Endothelial cell of umbilical vein (primary cell): Measurements from ENCODE around the gene A1BG. TPM values are rescaled to one million over a fixed set of nuclear protein-coding genes. Genes with fewer than 3 reads are reported as not detected.

ENCODE experiments used
- BruUV-seq: library from RNA; stranded (reverse); fragments of 400-500 nt; replicated peaks from 2 replicates; lab custom pipeline; 2021; lab: Mats Ljungman, UMichigan
- CTCF ChIA-PET: fragments of 300-600, 350-600 bp; sonication (Branson Sonifier 250); formaldehyde crosslinking; loops from one replicate; lab custom pipeline; 2021; ENCODE audit warnings: antibody characterized with exemption, inconsistent platforms; lab: Charles Lee
- POLR2A ChIA-PET: fragments of 300-600, 350-600 bp; sonication (Branson Sonifier 250); formaldehyde crosslinking; loops from one replicate; lab custom pipeline; 2021; ENCODE audit warnings: antibody characterized with exemption, inconsistent platforms; lab: Charles Lee
- DNase-seq: peaks from one replicate; pipeline ENCODE4 v3.0.0-alpha.2; 2011; ENCODE audit warnings: low read depth, low spot score
- FAIRE-seq: peaks from 2 replicates; lab custom pipeline; 2011; peaks lifted over from hg19 to GRCh38; lab: Jason Lieb, UNC
- H2AFZ ChIP-seq: 2 replicates; pipeline ENCODE4 v1.6.0; 2012; ENCODE audit warnings: low read depth, low read length, control low read depth, inconsistent platforms
- H3K27ac ChIP-seq: 2 replicates; pipeline ENCODE4 v1.5.1; 2011; ENCODE audit warnings: low read depth, mild to moderate bottlenecking, control low read depth, low read length, moderate library complexity; ENCODE audit not compliant: insufficient read depth
- H3K27me3 ChIP-seq, 2 experiments: 2 replicates each; pipeline versions ENCODE4 v1.6.0 to v1.6.1; 2011; ENCODE audit warnings: low read length in 2 of 2, mixed read lengths in 1 of 2; ENCODE audit not compliant: control insufficient read depth in 2 of 2, insufficient read depth in 2 of 2
- H3K36me3 ChIP-seq, 2 experiments: 2 replicates in 1 of 2; 3 replicates in 1 of 2; pipeline ENCODE4 v1.5.1; 2011; ENCODE audit warnings: low read length in 2 of 2, mild to moderate bottlenecking in 1 of 2, moderate library complexity in 1 of 2; ENCODE audit not compliant: control insufficient read depth in 2 of 2, insufficient read depth in 2 of 2; ENCODE audit errors: extremely low read depth in 1 of 2
- H3K4me1 ChIP-seq: 3 replicates; pipeline ENCODE4 v1.5.1; 2011; ENCODE audit warnings: mild to moderate bottlenecking, low read length; ENCODE audit not compliant: control insufficient read depth, insufficient read depth; ENCODE audit errors: extremely low read depth
- H3K4me2 ChIP-seq: 2 replicates; pipeline ENCODE4 v1.6.1; 2011; ENCODE audit warnings: low read length, control low read depth, mixed read lengths; ENCODE audit not compliant: insufficient read depth
- H3K4me3 ChIP-seq, 3 experiments: fragments of 200-600 bp in 1 of 3; sonication (generic), shearing (Covaris generic) in 1 of 3; replicated peaks in 1 of 3; 2 replicates each; pipeline ENCODE4 v1.5.1; 2011 to 2016; ENCODE audit warnings: control low read depth in 3 of 3, low read length in 3 of 3, mild to moderate bottlenecking in 2 of 3, inconsistent platforms in 1 of 3, low read depth in 1 of 3, moderate library complexity in 1 of 3; ENCODE audit not compliant: insufficient read depth in 1 of 3
- H3K79me2 ChIP-seq: 2 replicates; pipeline ENCODE4 v1.6.0; 2012; ENCODE audit warnings: low read length, inconsistent platforms; ENCODE audit not compliant: control insufficient read depth, insufficient read depth
- H3K9ac ChIP-seq: replicated peaks from 2 replicates; pipeline ENCODE3; 2011; ENCODE audit warnings: low read length, control low read depth; ENCODE audit not compliant: insufficient read depth; ENCODE audit errors: extremely low read depth
- H3K9me1 ChIP-seq: replicated peaks from 3 replicates; pipeline ENCODE4 v1.6.0; 2011; ENCODE audit warnings: mild to moderate bottlenecking, low read length; ENCODE audit not compliant: control insufficient read depth, insufficient read depth; ENCODE audit errors: extremely low read depth
- H3K9me3 ChIP-seq: replicated peaks from 2 replicates; pipeline ENCODE4 v1.5.1; 2012; ENCODE audit warnings: low read length, inconsistent platforms; ENCODE audit not compliant: control insufficient read depth, insufficient read depth
- H4K20me1 ChIP-seq: replicated peaks from 2 replicates; pipeline ENCODE3; 2011; ENCODE audit warnings: mild to moderate bottlenecking, low read length; ENCODE audit not compliant: control insufficient read depth, insufficient read depth; ENCODE audit errors: extremely low read depth
- EZH2 ChIP-seq: IDR thresholded peaks from 2 replicates; pipeline ENCODE4 v1.6.1; 2012; ENCODE audit warnings: borderline replicate concordance, low read depth, mild to moderate bottlenecking, moderate library complexity, low read length, inconsistent platforms; ENCODE audit not compliant: severe bottlenecking
- FOS ChIP-seq: IDR thresholded peaks from 2 replicates; pipeline ENCODE4 v1.6.1; 2011; ENCODE audit warnings: mild to moderate bottlenecking, low read length, moderate library complexity, borderline replicate concordance; ENCODE audit not compliant: insufficient read depth
- JUN ChIP-seq: IDR thresholded peaks from 2 replicates; pipeline ENCODE4 v1.6.1; 2011; ENCODE audit warnings: borderline replicate concordance, low read depth; ENCODE audit not compliant: insufficient read length, insufficient read depth
- MYC ChIP-seq: IDR thresholded peaks from one replicate; pipeline ENCODE4 v1.6.1; 2011; ENCODE audit warnings: mild to moderate bottlenecking, low read depth, low read length
- POLR2AphosphoS5 ChIP-seq: IDR thresholded peaks from 2 replicates; pipeline ENCODE4 v1.6.1; 2012; ENCODE audit warnings: low read depth, mild to moderate bottlenecking, control low read depth, low read length, moderate library complexity; ENCODE audit not compliant: insufficient read depth
- dilution Hi-C: fragments of 300-500 bp; cut with MboI; formaldehyde crosslinking; loops from one replicate; pipeline ENCODE4 v1.15.0; 2019; ENCODE audit warnings: low sequenced_read_pairs; ENCODE audit not compliant: extremely low pct_ligation_motif_present
- intact Hi-C: fragments of 100-400 bp; cut with micrococcal nuclease; formaldehyde crosslinking; loops from one replicate; pipeline ENCODE4 v1.10.0; 2022
- polyA plus RNA-seq, 4 experiments: library from polyadenylated mRNA; depleted of rRNA in 3 of 4; stranded (reverse) in 3 of 4; unstranded in 1 of 4; fragments of >200 nt; gene quantifications; 2 replicates each; pipeline versions ENCODE4 v1.2.1 to v1.2.3, GENCODE V29; 2011 to 2012; ENCODE audit warnings: missing spikeins in 1 of 4
- total RNA-seq: library from RNA; stranded (reverse); gene quantifications from 2 replicates; pipeline ENCODE4 v1.2.3, GENCODE V29; 2021
- TF ChIP-seq, protein P1 (sequence below): IDR thresholded peaks from 2 replicates; pipeline ENCODE4 v1.6.1; 2011; ENCODE audit not compliant: insufficient read depth, insufficient read length

The A1BG gene
- total and polyA plus RNA-seq, 2 donors (not counting 3 experiments of a cell fraction or from before 2014, with no cell fraction given): 2.3 to 3.7 TPM

DNA sequence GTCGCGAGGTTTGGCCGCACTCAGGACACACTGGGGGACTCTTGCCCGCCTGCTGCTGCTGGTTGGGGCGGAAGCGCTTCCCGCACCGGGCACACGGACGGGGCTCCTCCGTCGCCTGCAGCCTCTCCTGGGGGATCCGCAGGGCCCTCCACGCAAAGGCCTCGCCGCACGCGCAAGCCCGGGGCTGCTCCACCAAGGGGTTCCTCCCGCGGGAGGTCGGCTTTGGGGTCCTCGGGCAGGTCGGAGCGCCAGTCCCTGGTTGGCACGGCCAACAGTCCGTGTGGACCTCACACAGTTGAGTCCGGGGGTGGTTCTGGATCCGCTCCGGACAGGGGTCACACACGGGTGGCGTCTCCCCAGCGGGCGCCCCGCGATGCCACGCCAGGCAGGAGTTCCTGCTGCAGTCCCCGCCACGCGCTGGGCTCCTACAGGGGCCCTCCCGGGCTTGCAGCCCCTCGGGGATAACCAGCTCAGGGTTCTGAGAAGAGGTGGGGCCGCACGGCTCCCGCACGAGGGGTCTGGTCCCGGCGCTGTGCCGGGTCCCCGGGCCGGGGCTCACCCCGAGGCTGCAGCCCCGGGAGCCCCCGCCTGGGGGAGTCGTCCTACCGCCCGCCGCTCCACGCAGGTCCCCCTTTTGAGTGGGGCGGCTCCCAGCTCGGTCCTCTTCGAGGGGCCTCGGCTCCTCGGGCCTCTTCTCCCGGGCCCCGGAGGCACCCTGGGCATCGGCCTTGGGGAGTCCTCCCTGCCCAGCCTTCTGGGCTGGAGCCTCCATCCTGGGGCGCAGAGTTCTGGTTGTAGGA is 15.5 kb upstream of the A1BG start:
- dilution Hi-C loops (no loop called here), intact Hi-C loops (no loop called here)
- no peak for TF ChIP-seq EZH2
- no peak for TF ChIP-seq JUN
- no peak for TF ChIP-seq POLR2AphosphoS5
- TF ChIP-seq FOS: no peak
- TF ChIP-seq, protein P1, sequence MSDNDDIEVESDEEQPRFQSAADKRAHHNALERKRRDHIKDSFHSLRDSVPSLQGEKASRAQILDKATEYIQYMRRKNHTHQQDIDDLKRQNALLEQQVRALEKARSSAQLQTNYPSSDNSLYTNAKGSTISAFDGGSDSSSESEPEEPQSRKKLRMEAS: no peak
- TF ChIP-seq MYC: no peak
- Histone ChIP-seq H4K20me1 (no peaks in the 10 kb centered on the region), H3K4me1 (no peaks in the 10 kb centered on the region), H3K4me3 (no peak overlapping the region), H3K9me3 (no peaks in the 10 kb centered on the region), H3K9ac (no peak overlapping the region), H3K9me1 (no peaks in the 10 kb centered on the region), H3K27me3 (peaks cover 10 to 28% of the 10 kb centered on the region in 2 experiments), H3K27ac (no peak overlapping the region), H3K36me3 (no peaks in the 10 kb centered on the region), H3K4me2 (no peak overlapping the region), H3K79me2 (no peaks in the 10 kb centered on the region), H2AFZ (no peak overlapping the region)
- no peak for DNase-seq
- ChIA-PET CTCF (no interaction called here), POLR2A (no interaction called here)
- no peak for FAIRE-seq
- no TSS peak for BruUV-seq
